Endodermal cell (in vitro differentiated cells): ENCODE data around the gene FGD6. TPM values are rescaled to one million over a fixed set of nuclear protein-coding genes. Genes with fewer than 3 reads are reported as not detected.
A peak's percentile ranks its signal among the peaks of the same experiment; 100 is the strongest.

Experiments
- DNase-seq: peaks from one replicate; pipeline ENCODE4 v3.0.0-alpha.2; 2017
- H3K27ac ChIP-seq: 2 replicates; pipeline ENCODE4 v1.5.1; 2013; ENCODE audit warnings: mild to moderate bottlenecking, low read depth, low read length, moderate library complexity
- H3K27me3 ChIP-seq: 2 replicates; pipeline ENCODE4 v1.6.1; 2013; ENCODE audit warnings: mild to moderate bottlenecking, low read length, moderate library complexity; ENCODE audit not compliant: insufficient read depth, control insufficient read depth, poor library complexity, severe bottlenecking
- H3K36me3 ChIP-seq: 2 replicates; pipeline ENCODE4 v1.7.0; 2013; ENCODE audit warnings: mild to moderate bottlenecking, low read length, moderate library complexity; ENCODE audit not compliant: control insufficient read depth, insufficient read depth
- H3K4me1 ChIP-seq: one replicate; pipeline ENCODE4 v1.7.0; 2013; ENCODE audit warnings: low read length; ENCODE audit not compliant: control insufficient read depth, insufficient read depth
- H3K4me3 ChIP-seq: 2 replicates; pipeline ENCODE4 v1.5.1; 2013; ENCODE audit warnings: mild to moderate bottlenecking, low read length, moderate library complexity
- H3K9ac ChIP-seq: 2 replicates; pipeline ENCODE4 v1.6.1; 2013; ENCODE audit warnings: mild to moderate bottlenecking, low read length, moderate library complexity; ENCODE audit not compliant: poor library complexity, severe bottlenecking; ENCODE audit errors: extremely low read depth
- H3K9me3 ChIP-seq: 2 replicates; pipeline ENCODE4 v1.6.1; 2013; ENCODE audit warnings: mild to moderate bottlenecking, low read length, moderate library complexity; ENCODE audit not compliant: control insufficient read depth
- H3K27ac Mint-ChIP-seq: 2 replicates; pipeline ENCODE4 v1.8.0; 2020; ENCODE audit warnings: mixed read lengths
- H3K27me3 Mint-ChIP-seq: 2 replicates; pipeline ENCODE4 v1.8.0; 2021; ENCODE audit warnings: mild to moderate bottlenecking, mixed read lengths; ENCODE audit not compliant: insufficient read depth
- H3K36me3 Mint-ChIP-seq: 2 replicates; pipeline ENCODE4 v1.8.0; 2020; ENCODE audit warnings: low read depth, mixed read lengths
- H3K4me1 Mint-ChIP-seq: 2 replicates; pipeline ENCODE4 v1.8.0; 2020; ENCODE audit warnings: mixed read lengths
- H3K4me3 Mint-ChIP-seq: 2 replicates; pipeline ENCODE4 v1.8.0; 2020; ENCODE audit warnings: mild to moderate bottlenecking, moderate library complexity, mixed read lengths
- H3K9me3 Mint-ChIP-seq: 2 replicates; pipeline ENCODE4 v1.8.0; 2020; ENCODE audit warnings: mild to moderate bottlenecking, mixed read lengths
- WGBS, 2 experiments: methylation state at CpG; one replicate each; pipeline versions ENCODE4 v1.1.5 to v1.1.7; 2013; ENCODE audit warnings: missing lambda C conversion rate in 2 of 2, mixed read lengths in 1 of 2; ENCODE audit not compliant: insufficient coverage in 1 of 2, insufficient read length in 1 of 2; 5-methylcytosine and 5-hydroxymethylcytosine counted together
- total RNA-seq, 2 donors: library from RNA; stranded (reverse); fragmentation: NEBNext Ultra II Directional in 1 of 2; extraction: Animal tissue kit (Norgen Biotek cat#: 25700) in 1 of 2; gene quantifications; 2 replicates in 1 of 2; 3 replicates in 1 of 2; pipeline ENCODE4 v1.2.1, GENCODE V29; 2021
- TF ChIP-seq, protein P1 (sequence below): fragments of 200-600 bp; sonication (generic); conservative IDR thresholded peaks from 2 replicates; pipeline ENCODE4 v1.5.0; 2021; ENCODE audit warnings: antibody characterized with exemption, mild to moderate bottlenecking

FGD6 gene
- total RNA-seq, 2 donors from 2014 or later: 95.3 to 124 TPM

DNA sequence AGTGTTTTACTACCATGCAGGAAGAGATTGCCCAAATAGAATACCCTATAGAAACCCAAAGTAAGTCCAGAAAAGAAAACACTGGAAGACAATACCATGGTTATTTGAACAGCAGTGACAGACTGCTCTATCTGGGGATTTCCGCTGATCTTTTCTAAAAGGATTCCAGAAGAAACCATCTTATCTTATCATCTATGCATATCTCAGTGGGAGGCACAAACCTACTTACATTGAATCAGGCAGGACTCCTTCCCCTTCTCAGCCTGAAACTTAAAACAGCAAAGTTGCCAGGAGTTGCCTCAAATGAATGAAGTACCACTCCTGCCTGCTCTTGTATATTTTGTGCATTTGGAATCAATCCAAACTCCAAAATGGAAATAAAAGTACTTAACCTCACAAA is 87.2 kb downstream of the FGD6 start:
- Histone ChIP-seq H3K27ac (no peak overlapping the region), H3K27me3 (no peaks in the 10 kb centered on the region), H3K4me1 (peaks cover 4% of the 10 kb centered on the region), H3K9ac (no peak overlapping the region), H3K4me3 (no peak overlapping the region), H3K36me3 (peaks cover 76% of the 10 kb centered on the region), H3K9me3 (peaks cover 10% of the 10 kb centered on the region)
- no peaks in the 10 kb centered on the region for H3K27me3 Mint-ChIP-seq
- peaks cover 70% of the 10 kb centered on the region for H3K36me3 Mint-ChIP-seq
- 21 to 55% methylated on average over 1 of the region's 1 CpG for WGBS, 2 experiments
- H3K4me3 Mint-ChIP-seq: no peak overlapping the region
- no peaks in the 10 kb centered on the region for H3K9me3 Mint-ChIP-seq
- peaks cover 14% of the 10 kb centered on the region for H3K4me1 Mint-ChIP-seq
- DNase-seq: peak; percentile 55
- TF ChIP-seq, protein P1, sequence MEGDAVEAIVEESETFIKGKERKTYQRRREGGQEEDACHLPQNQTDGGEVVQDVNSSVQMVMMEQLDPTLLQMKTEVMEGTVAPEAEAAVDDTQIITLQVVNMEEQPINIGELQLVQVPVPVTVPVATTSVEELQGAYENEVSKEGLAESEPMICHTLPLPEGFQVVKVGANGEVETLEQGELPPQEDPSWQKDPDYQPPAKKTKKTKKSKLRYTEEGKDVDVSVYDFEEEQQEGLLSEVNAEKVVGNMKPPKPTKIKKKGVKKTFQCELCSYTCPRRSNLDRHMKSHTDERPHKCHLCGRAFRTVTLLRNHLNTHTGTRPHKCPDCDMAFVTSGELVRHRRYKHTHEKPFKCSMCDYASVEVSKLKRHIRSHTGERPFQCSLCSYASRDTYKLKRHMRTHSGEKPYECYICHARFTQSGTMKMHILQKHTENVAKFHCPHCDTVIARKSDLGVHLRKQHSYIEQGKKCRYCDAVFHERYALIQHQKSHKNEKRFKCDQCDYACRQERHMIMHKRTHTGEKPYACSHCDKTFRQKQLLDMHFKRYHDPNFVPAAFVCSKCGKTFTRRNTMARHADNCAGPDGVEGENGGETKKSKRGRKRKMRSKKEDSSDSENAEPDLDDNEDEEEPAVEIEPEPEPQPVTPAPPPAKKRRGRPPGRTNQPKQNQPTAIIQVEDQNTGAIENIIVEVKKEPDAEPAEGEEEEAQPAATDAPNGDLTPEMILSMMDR: no peak
- peak overlapping the region; percentile 78 for H3K27ac Mint-ChIP-seq

DNA sequence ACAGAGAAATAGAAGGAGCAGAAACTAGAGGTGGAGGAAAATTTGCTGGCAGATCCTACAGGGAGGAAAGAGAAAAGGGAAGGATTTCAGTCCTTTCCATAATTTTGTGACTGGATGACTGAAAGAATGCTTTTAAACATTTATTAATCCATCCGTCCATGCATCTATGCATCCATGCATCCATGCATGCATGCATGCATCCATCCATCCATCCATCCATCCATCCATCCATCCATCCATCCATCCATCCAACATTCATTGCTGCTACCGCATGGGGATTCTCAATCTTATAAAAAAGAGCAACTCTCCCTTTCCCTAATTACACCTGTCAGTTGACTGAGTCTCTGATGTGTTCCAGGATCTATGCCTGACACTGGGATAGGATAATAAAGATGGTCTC is 88.2 kb downstream of the FGD6 start:
- no peak overlapping the region for H3K27ac Mint-ChIP-seq
- no peaks in the 10 kb centered on the region for H3K9me3 Mint-ChIP-seq
- H3K36me3 Mint-ChIP-seq: peaks cover 70% of the 10 kb centered on the region
- no peaks in the 10 kb centered on the region for H3K27me3 Mint-ChIP-seq
- H3K36me3 ChIP-seq: peaks cover 76% of the 10 kb centered on the region
- H3K4me3 Mint-ChIP-seq: no peak overlapping the region
- no peak overlapping the region for H3K4me3 ChIP-seq
- H3K27ac ChIP-seq: no peak overlapping the region
- H3K9me3 ChIP-seq: peaks cover 10% of the 10 kb centered on the region
- no peaks in the 10 kb centered on the region for H3K27me3 ChIP-seq
- peaks cover 5% of the 10 kb centered on the region for H3K4me1 Mint-ChIP-seq
- H3K9ac ChIP-seq: no peak overlapping the region
- 81 to 82% methylated on average over 2 of the region's 2 CpGs for WGBS, 2 experiments
- no peak for DNase-seq
- TF ChIP-seq, protein P1: no peak
- peaks cover 2% of the 10 kb centered on the region for H3K4me1 ChIP-seq

DNA sequence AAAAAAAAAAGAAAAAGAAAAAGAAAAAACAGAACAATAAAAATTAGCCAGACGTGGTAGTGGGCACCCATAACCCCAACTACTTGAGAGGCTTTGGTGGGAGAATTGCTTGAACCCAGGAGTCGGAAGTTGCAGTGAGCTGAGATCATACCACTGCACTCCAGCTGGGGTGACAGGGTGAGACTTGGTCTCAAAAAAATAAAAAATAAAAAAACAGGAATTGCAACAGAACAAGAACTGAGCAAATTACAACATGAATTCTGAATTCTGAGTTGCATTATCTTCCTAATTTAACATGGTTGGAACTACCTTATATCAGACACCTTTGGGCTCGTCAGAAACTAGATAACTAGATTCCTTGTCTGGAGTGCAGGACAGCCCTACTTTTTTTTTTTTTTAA is 90.5 kb downstream of the FGD6 start:
- H3K36me3 ChIP-seq: peaks cover 70% of the 10 kb centered on the region
- no peak for DNase-seq
- no peak overlapping the region for H3K4me3 ChIP-seq
- H3K4me3 Mint-ChIP-seq: no peak overlapping the region
- H3K36me3 Mint-ChIP-seq: peaks cover 66% of the 10 kb centered on the region
- WGBS, 2 experiments: 88 to 92% methylated on average over 1 to 3 of the region's 3 CpGs
- no peaks in the 10 kb centered on the region for H3K9me3 Mint-ChIP-seq
- no peak overlapping the region for H3K27ac Mint-ChIP-seq
- TF ChIP-seq, protein P1: no peak
- no peaks in the 10 kb centered on the region for H3K27me3 ChIP-seq
- peaks cover 4% of the 10 kb centered on the region for H3K4me1 Mint-ChIP-seq
- H3K27ac ChIP-seq: no peak overlapping the region
- H3K4me1 ChIP-seq: no peaks in the 10 kb centered on the region
- H3K9ac ChIP-seq: no peak overlapping the region
- peaks cover 10% of the 10 kb centered on the region for H3K9me3 ChIP-seq
- H3K27me3 Mint-ChIP-seq: no peaks in the 10 kb centered on the region
